HL-60/S4 (cell line): ENCODE measurements around the gene BBS4.
"Not testable (repeated sequence)": the region's sequence is repeated elsewhere in the genome, so short reads cannot be mapped to it uniquely, and the experiment has no call there.

Experiments used
- in situ Hi-C: fragments of 300-500 bp; cut with MboI; formaldehyde crosslinking; loops from 2 replicates; pipeline ENCODE4 v1.14.3; 2022; ENCODE audit warnings: low sequenced_read_pairs

Gene BBS4

DNA sequence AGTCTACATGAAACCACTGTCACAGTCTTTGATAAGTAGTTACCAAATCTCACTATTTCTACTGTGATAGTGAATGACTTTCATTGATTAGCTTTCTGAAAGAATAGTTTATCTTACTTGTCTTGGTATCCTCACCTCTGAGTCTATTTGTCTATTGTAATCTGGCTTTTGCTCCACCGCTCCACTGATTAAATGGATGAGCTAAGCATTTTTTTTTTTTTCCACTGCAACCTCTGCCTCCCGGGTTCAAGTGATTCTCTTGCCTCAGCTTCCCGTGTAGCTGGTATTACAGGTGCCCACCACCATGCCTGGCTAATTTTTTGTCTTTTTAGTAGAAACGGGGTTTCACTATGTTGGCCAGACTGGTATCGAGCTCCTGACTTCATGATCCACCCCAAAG, 12.9 kb downstream of the BBS4 start:
- in situ Hi-C loops: no loop called here

DNA sequence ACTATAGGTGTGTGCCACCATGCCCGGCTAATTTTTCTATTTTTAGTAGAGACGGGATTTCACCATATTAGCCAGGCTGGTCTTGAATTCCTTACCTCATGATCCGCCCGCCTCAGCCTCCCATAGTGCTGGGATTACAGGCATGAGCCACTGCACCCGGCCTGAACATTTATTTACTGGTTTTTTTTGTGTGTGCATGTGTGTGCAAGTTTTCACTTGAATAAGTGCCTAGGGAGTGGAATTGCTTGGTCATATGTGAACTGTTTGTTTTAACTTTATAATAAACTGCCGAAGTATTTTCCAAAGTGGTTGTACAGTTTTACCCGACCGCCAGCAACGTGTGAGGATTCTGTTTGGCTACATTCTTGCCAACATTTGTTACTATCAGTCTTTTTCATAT, 14.1 kb downstream of the BBS4 start:
- in situ Hi-C loops: loop anchor here (25.0 kb wide), 1 partner anchor 537 kb away; no protein-coding TSS in a partner anchor

GRCh38 chr15:72706266-72706665, 20.3 kb downstream of the BBS4 start:
- in situ Hi-C loops: loop anchor here (25.0 kb wide), 1 partner anchor 531 kb away; no protein-coding TSS in a partner anchor

- in situ Hi-C loops: loop anchor here (25.0 kb wide), 1 partner anchor 529 kb away; no protein-coding TSS in a partner anchor
Measured at GRCh38 chr15:72708551-72709303, 22.7 kb downstream of the BBS4 start.

GRCh38 chr15:72722071-72722696, 36.2 kb downstream of the BBS4 start:
- in situ Hi-C loops: loop anchor here (25.0 kb wide), 1 partner anchor 515 kb away; no protein-coding TSS in a partner anchor

GRCh38 chr15:72724028-72724427, 38.0 kb downstream of the BBS4 start:
- in situ Hi-C loops: loop anchor here (25.0 kb wide), 1 partner anchor 513 kb away; no protein-coding TSS in a partner anchor

DNA sequence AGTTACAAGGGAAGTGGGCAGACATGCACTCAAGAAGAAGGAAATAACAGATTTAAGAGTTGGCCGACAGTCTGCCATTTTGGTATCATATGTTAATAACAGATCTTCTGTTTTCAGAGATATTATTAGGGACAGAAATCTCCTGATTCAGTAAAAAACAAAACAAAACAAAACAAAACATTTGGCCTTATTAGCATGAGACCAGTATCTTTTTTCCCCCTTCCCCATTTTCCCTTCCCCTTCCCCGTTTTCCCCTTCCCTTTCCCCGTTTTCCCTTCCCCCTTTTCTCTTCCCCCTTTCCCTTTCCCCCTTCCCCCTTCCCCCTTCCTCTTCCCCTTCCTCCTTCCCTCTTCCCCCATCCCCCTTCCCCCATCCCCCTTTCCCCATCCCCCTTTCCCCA, 39.4 kb downstream of the BBS4 start:
- in situ Hi-C loops: no loop called here

GRCh38 chr15:72725851-72726250, 39.8 kb downstream of the BBS4 start:
- in situ Hi-C loops: not testable (repeated sequence)

DNA sequence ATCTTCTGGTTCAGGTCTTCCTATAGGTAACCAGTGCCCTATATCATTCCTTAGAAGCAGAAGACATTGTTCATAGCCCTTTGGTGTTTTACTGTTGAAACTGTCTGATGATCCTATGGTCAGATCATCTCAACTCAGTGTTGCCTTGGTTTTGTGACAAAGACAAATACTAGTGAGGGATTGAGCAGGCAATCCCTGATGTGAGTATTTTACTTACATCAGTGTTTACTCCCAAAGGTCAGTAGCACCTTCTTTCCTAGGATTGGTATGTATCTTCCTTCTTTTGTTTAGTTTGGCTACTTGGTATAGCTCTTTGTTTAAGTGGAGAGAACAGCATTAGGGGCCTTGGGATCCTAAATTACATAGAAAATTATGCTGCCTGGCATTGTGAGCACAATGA, 41.1 kb downstream of the BBS4 start:
- in situ Hi-C loops: no loop called here

- in situ Hi-C loops: not testable (repeated sequence)
Measured at GRCh38 chr15:72728249-72728648, 42.2 kb downstream of the BBS4 start.

- in situ Hi-C loops: no loop called here
Measured at GRCh38 chr15:72728821-72729220, 42.8 kb downstream of the BBS4 start.

GRCh38 chr15:72732086-72732485, 46.1 kb downstream of the BBS4 start:
- in situ Hi-C loops: no loop called here

DNA sequence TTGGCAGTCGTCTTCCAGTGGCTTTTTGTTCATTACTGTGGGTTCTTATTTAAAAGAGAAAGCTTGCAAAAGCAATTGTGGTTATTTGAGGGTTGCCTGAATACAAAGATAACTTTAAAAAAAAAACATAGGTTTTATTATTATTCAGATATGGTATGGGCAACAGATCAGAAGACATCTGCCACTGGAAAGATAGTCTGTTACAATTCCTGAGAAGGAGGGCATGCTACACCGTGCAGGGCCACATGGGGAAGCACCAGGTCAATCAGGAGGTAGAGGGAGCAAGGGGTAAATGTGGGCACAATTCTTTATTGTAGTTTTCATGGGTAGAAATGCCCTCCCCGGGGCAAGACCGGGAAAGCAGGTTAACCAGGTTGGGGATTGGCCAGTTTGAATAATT, 46.5 kb downstream of the BBS4 start:
- in situ Hi-C loops: no loop called here

DNA sequence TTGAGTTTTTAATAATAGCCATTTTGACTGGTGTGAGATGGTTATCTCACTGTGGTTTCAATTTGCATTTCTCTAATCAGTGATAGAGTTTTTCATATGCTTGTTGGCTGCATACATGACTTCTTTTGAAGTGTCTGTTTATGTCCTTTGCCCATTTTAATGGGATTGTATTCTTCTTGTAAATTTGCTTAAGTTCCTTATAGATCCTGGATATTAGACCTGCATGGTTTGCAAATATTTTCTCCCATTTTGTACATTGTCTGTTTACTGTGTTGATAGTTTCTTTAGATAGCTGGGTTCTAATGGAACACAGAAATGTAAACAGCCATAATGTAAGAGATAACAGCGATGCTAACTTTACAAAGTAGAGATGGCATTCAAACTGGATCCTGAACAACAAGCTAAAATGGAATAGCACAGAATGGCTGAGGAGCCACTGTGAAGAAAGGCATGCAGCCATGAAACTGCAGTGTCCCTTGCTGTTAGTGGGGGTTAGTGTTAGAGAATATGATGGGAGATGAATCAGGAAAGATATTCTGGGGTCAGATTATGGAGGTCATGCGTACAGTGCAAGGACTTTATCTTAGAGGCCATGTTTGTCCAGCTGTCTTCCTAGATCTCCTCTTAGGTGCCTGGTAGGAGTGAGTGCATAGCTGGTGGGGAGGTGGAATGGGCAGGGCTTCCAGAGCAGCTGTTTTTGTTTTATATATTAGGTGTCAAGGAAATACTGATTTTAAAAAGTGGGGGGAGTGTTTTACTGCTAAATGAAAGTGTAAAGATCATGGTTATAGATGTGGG, 48.1 kb downstream of the BBS4 start:
- in situ Hi-C loops: no loop called here

GRCh38 chr15:72735111-72735510, 49.1 kb downstream of the BBS4 start:
- in situ Hi-C loops: no loop called here

DNA sequence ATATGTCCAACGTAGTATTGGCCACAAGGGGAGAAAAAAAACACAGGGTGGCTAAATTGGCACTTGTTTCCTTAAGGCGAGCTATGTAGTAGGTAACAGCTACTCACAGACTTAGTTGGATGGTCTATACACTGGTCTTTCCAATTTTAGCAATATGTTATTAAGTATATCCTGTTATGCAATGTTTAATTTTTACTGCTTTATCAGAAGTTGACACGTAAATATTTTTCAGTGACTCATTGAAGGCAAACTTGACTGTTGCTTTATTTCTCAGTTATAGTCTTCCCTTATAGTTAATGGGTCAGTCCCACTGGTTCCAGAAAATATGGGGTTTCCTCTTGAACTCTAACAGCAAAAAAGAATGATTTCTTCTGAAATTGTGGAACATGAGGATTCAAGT, 51.1 kb downstream of the BBS4 start:
- in situ Hi-C loops: no loop called here

DNA sequence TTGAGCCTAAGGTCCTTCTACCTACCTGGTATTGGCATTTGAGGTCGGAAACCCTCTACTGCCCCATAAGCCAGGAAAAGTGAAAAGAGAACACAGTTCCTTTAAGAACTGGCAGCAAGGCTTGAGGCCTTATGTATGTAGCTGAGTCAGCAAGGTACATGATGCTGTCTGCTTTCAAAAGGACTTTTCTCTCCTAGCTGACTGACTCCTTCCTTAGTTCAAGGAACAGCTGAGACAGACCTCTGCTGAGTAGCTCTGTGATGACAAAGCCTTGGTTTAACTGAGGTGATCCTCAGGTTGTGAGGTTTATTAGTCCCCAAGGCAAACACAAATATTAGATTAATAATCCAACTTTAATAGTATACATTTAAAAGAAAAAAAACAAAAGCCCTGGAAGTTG, 51.7 kb downstream of the BBS4 start:
- in situ Hi-C loops: no loop called here

DNA sequence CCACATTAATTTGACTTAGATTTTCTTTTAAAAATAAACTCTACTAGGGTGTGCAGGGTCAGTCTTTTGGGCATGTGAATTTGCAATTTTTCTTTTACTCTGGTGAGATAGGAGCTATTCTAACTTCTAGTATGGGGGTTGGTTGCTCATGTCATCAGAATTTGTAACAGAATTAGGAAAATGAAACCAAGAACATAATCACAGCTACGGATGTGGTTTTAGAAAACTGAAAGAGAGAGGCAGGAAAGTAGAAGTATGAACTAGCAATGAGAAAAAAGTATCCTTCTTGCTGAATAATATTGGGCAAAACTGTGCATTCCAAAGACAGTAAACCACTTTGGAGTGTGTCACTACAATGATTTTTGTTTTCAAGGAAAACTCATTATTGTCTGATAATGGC, 54.2 kb downstream of the BBS4 start:
- in situ Hi-C loops: no loop called here

- in situ Hi-C loops: no loop called here
Measured at GRCh38 chr15:72749700-72750099, 63.7 kb downstream of the BBS4 start.

DNA sequence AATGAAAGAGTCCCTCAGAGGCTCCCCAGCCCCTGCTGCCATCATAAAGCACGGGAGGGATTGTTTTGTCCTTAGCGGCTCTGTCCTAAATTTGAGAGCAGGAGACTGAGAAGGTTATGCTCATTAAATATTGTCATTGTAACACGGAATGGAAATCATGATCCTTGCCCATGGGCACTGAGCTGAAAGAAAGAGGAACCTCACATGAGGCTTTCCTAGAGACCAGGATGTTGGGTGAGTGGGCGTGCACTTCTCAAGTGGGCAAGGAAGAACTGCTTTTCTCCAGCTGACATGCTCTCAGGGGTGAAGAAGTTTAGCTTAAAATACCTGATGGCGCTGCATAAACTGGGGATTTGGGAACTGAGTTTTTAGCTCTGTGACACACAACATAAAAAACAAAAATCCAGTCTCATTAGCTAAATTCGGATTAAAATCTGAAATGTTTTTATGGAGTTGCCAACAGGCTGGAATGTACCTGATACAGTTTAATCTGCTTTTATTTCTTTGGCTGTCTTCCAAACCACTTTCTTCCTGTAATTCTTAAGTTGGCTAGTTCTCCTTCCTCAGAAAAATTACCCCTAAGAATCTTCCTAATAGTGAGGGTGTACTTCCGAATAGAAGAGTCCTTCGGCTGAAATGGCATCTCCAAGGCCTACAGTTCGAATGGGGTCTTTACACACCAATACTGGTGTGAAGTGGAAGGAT, 65.9 kb downstream of the BBS4 start:
- in situ Hi-C loops: no loop called here

GRCh38 chr15:72754096-72754495, 68.1 kb downstream of the BBS4 start:
- in situ Hi-C loops: no loop called here
